A204.1 (cell line): ENCODE data around the gene PGAM4.
"Not testable (repeated sequence)": the region's sequence is repeated elsewhere in the genome, so short reads cannot be mapped to it uniquely, and the experiment has no call there.

Experiments used
- FAIRE-seq: peaks from 2 replicates; lab custom pipeline; 2012; peaks lifted over from hg19 to GRCh38; lab: Jason Lieb, UNC

PGAM4 gene

GRCh38 chrX:77924320-77924859 lies 45.0 kb downstream of the PGAM4 start:
- FAIRE-seq: no peak

- no peak for FAIRE-seq
These were observed 46.7 kb downstream of the PGAM4 start for GRCh38 chrX:77922787-77923186.

- not testable (repeated sequence) for FAIRE-seq
These were observed 50.1 kb downstream of the PGAM4 start for GRCh38 chrX:77919370-77919769.

GRCh38 chrX:77918568-77918967 lies 50.9 kb downstream of the PGAM4 start:
- no peak for FAIRE-seq
